Lower leg skin (tissue), 3 donors: Measurements from ENCODE around the gene XKR8.

Experiments used
- POLR2A ChIP-seq, 2 donors: fragments of 450-650 bp; IDR thresholded peaks; one replicate each; pipeline ENCODE4 v1.6.1; 2016 to 2017; ENCODE audit warnings: antibody characterized with exemption in 2 of 2, mild to moderate bottlenecking in 1 of 2, moderate library complexity in 1 of 2
- TF ChIP-seq, protein P1 (sequence below), 3 donors: fragments of 450-650 bp; IDR thresholded peaks; one replicate each; pipeline ENCODE4 v1.5.1; 2016; ENCODE audit warnings: antibody characterized with exemption in 3 of 3, mild to moderate bottlenecking in 3 of 3, moderate library complexity in 2 of 3

DNA sequence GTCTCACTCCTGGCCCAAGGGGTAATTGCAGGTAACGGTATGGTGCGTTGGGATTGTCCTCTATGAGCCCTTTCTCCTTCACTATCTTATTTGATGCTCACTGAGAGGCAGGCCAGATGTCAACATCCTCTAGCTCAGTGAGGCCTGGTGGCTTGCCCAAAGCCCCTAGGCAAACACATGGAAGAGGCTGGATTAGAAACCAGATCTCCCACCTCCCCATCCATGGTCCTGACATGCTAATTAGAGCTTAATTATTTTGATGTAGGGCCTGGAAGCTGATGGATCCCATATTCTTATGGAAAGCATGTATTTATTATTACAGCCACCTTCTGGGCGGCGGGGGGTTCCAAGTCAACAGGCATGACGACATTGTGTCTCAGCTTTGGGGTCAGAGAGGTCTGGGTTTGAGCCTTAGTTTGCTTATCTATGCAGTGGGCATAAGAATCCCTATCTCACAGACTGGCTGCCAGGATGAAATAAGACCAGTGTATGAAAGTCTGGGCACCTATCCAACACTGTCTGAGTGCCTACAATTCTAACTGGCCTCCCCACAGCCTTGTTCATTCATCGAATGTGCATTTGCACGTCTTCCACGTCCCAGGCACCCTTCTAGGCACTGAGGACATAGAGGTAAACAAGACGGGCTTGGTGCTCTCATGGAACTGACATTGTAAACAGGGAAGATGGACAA, 18.8 kb upstream of the XKR8 start:
- TF ChIP-seq, protein P1, sequence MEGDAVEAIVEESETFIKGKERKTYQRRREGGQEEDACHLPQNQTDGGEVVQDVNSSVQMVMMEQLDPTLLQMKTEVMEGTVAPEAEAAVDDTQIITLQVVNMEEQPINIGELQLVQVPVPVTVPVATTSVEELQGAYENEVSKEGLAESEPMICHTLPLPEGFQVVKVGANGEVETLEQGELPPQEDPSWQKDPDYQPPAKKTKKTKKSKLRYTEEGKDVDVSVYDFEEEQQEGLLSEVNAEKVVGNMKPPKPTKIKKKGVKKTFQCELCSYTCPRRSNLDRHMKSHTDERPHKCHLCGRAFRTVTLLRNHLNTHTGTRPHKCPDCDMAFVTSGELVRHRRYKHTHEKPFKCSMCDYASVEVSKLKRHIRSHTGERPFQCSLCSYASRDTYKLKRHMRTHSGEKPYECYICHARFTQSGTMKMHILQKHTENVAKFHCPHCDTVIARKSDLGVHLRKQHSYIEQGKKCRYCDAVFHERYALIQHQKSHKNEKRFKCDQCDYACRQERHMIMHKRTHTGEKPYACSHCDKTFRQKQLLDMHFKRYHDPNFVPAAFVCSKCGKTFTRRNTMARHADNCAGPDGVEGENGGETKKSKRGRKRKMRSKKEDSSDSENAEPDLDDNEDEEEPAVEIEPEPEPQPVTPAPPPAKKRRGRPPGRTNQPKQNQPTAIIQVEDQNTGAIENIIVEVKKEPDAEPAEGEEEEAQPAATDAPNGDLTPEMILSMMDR (IDR thresholded peaks at IDR 0.05) = no peak
- no peak for TF ChIP-seq POLR2A (IDR thresholded peaks at IDR 0.05)
